ENCODE results near the gene TMEM151A. TPM values are rescaled to one million over a fixed set of nuclear protein-coding genes. Genes with fewer than 3 reads are reported as not detected.

TMEM151A gene
- polyA plus RNA-seq, 4 donors = not detected

- DNase-seq (ENCODE audit: low read depth in 4 of 4, low spot score in 3 of 4) = peak; percentile 83 to 94 (median 90)
These were observed 8.9 kb upstream of the TMEM151A start for GRCh38 chr11:66282468-66283455.

- DNase-seq (ENCODE audit: low read depth in 4 of 4, low spot score in 3 of 4) = no peak
These were observed 8.1 kb upstream of the TMEM151A start for GRCh38 chr11:66283461-66284105.

- DNase-seq (ENCODE audit: low read depth in 4 of 4, low spot score in 3 of 4) = no peak
These were observed 7.1 kb upstream of the TMEM151A start for GRCh38 chr11:66284526-66285078.

- DNase-seq (ENCODE audit: low read depth in 4 of 4, low spot score in 3 of 4) = no peak
These were observed 6.3 kb upstream of the TMEM151A start for GRCh38 chr11:66285250-66285947.

GRCh38 chr11:66286699-66287098, 5.0 kb upstream of the TMEM151A start:
- DNase-seq (ENCODE audit: low read depth in 4 of 4, low spot score in 3 of 4) = no peak

- DNase-seq (ENCODE audit: low read depth in 4 of 4, low spot score in 3 of 4) = no peak
These were observed 4.3 kb upstream of the TMEM151A start for GRCh38 chr11:66287211-66287888.

GRCh38 chr11:66287889-66288670, 3.6 kb upstream of the TMEM151A start:
- DNase-seq (ENCODE audit: low read depth in 4 of 4, low spot score in 3 of 4) = no peak

GRCh38 chr11:66288671-66289547, 2.8 kb upstream of the TMEM151A start, which contains the start of gene YIF1A:
Gene YIF1A (minus strand): TSS chr11:66289143. CDS start chr11:66288985, 158 bp downstream.
- DNase-seq (ENCODE audit: low read depth in 4 of 4, low spot score in 3 of 4) = peak; percentile 94 to 98 (median 96)

GRCh38 chr11:66289548-66290329, 2.0 kb upstream of the TMEM151A start:
- DNase-seq (ENCODE audit: low read depth in 4 of 4, low spot score in 3 of 4) = peak in 3 of 4 donors; percentile 63 to 65 (median 63)

- DNase-seq (ENCODE audit: low read depth in 4 of 4, low spot score in 3 of 4) = no peak
These were observed 1.4 kb upstream of the TMEM151A start for GRCh38 chr11:66290330-66290621.

- DNase-seq (ENCODE audit: low read depth in 4 of 4, low spot score in 3 of 4) = no peak
These were observed 390 bp upstream of the TMEM151A start for GRCh38 chr11:66291303-66291705.

- DNase-seq (ENCODE audit: low read depth in 4 of 4, low spot score in 3 of 4) = no peak
These were observed 1.0 kb downstream of the TMEM151A start for GRCh38 chr11:66292543-66293332.

- DNase-seq (ENCODE audit: low read depth in 4 of 4, low spot score in 3 of 4) = no peak
These were observed 1.7 kb downstream of the TMEM151A start for GRCh38 chr11:66293352-66293751.

- DNase-seq (ENCODE audit: low read depth in 4 of 4, low spot score in 3 of 4) = no peak
These were observed 2.3 kb downstream of the TMEM151A start for GRCh38 chr11:66293777-66294625.

GRCh38 chr11:66294626-66295620, 3.2 kb downstream of the TMEM151A start:
- DNase-seq (ENCODE audit: low read depth in 4 of 4, low spot score in 3 of 4) = no peak
